CD14-positive monocyte (primary cell): ENCODE results near the gene PRC1. TPM values are rescaled to one million over a fixed set of nuclear protein-coding genes. Genes with fewer than 3 reads are reported as not detected.

Experiments used
- DNase-seq, 3 donors: peaks; one replicate each; pipeline ENCODE4 v3.0.0-alpha.2; 2011 to 2022
- H2AFZ ChIP-seq: 2 replicates; pipeline ENCODE4 v1.6.0; 2012; ENCODE audit warnings: mild to moderate bottlenecking, low read depth, low read length, inconsistent platforms; ENCODE audit not compliant: insufficient read depth, poor library complexity, severe bottlenecking
- H3K27ac ChIP-seq, 2 donors: 1 replicate in 1 of 2; 2 replicates in 1 of 2; pipeline ENCODE4 v1.5.1; 2012 to 2013; ENCODE audit warnings: low read length in 2 of 2, control low read depth in 1 of 2, inconsistent platforms in 1 of 2, low read depth in 1 of 2, mild to moderate bottlenecking in 1 of 2
- H3K27me3 ChIP-seq, 2 donors: one replicate each; pipeline versions ENCODE4 v1.6.0 to v1.6.1; 2011 to 2013; ENCODE audit warnings: low read length in 2 of 2; ENCODE audit not compliant: control insufficient read depth in 2 of 2, insufficient read depth in 2 of 2
- H3K36me3 ChIP-seq, 2 donors: replicated peaks in 1 of 2; 1 replicate in 1 of 2; 2 replicates in 1 of 2; pipeline versions ENCODE4 v1.5.1 to v1.6.1; 2012 to 2013; ENCODE audit warnings: low read length in 2 of 2, control low read depth in 1 of 2, inconsistent platforms in 1 of 2, mild to moderate bottlenecking in 1 of 2; ENCODE audit not compliant: insufficient read depth in 2 of 2, control insufficient read depth in 1 of 2
- H3K4me1 ChIP-seq, 2 donors: 1 replicate in 1 of 2; 2 replicates in 1 of 2; pipeline versions ENCODE4 v1.5.1 to v1.6.1; 2012 to 2013; ENCODE audit warnings: low read length in 2 of 2, control low read depth in 1 of 2, inconsistent platforms in 1 of 2, mild to moderate bottlenecking in 1 of 2, moderate library complexity in 1 of 2; ENCODE audit not compliant: insufficient read depth in 2 of 2, control insufficient read depth in 1 of 2
- H3K4me2 ChIP-seq: replicated peaks from 2 replicates; pipeline ENCODE3; 2012; ENCODE audit warnings: low read length, moderate library complexity, mild to moderate bottlenecking; ENCODE audit not compliant: poor library complexity, severe bottlenecking; ENCODE audit errors: extremely low read depth
- H3K4me3 ChIP-seq, 3 experiments: fragments of 200-600 bp in 1 of 3; sonication (generic) in 1 of 3; replicated peaks in 1 of 3; 1 replicate in 2 of 3; 2 replicates in 1 of 3; pipeline ENCODE4 v1.5.1; 2011 to 2013; ENCODE audit warnings: low read length in 3 of 3, mild to moderate bottlenecking in 3 of 3, control low read depth in 2 of 3, low read depth in 2 of 3, inconsistent platforms in 1 of 3, moderate library complexity in 1 of 3
- H3K79me2 ChIP-seq: 2 replicates; pipeline ENCODE4 v1.6.0; 2012; ENCODE audit warnings: mild to moderate bottlenecking, control low read depth, inconsistent platforms, low read length, moderate library complexity; ENCODE audit not compliant: insufficient read depth
- H3K9ac ChIP-seq: 2 replicates; pipeline ENCODE4 v1.6.0; 2017; ENCODE audit warnings: low read length, mild to moderate bottlenecking; ENCODE audit not compliant: insufficient read depth, poor library complexity, severe bottlenecking
- H3K9me3 ChIP-seq, 2 donors: replicated peaks in 1 of 2; 1 replicate in 1 of 2; 2 replicates in 1 of 2; pipeline versions ENCODE4 v1.5.1 to v1.6.1; 2012 to 2013; ENCODE audit warnings: low read length in 2 of 2, control low read depth in 1 of 2; ENCODE audit not compliant: control insufficient read depth in 1 of 2, insufficient read depth in 1 of 2
- H4K20me1 ChIP-seq: 2 replicates; pipeline ENCODE4 v1.6.0; 2012; ENCODE audit warnings: mild to moderate bottlenecking, low read length, control low read depth, moderate library complexity; ENCODE audit not compliant: insufficient read depth
- H3K27ac Mint-ChIP-seq, 7 donors: one replicate each; pipeline ENCODE4 v1.8.0; 2020; ENCODE audit warnings: mild to moderate bottlenecking in 7 of 7, mixed read lengths in 7 of 7, moderate library complexity in 6 of 7, inconsistent platforms in 2 of 7
- H3K27me3 Mint-ChIP-seq, 3 donors: one replicate each; pipeline ENCODE4 v1.8.0; 2021 to 2022; ENCODE audit warnings: low read depth in 3 of 3, mild to moderate bottlenecking in 3 of 3, mixed read lengths in 3 of 3, moderate library complexity in 3 of 3, inconsistent platforms in 1 of 3
- H3K36me3 Mint-ChIP-seq, 2 donors: one replicate each; pipeline ENCODE4 v1.8.0; 2020; ENCODE audit warnings: mixed read lengths in 2 of 2, inconsistent platforms in 1 of 2, mild to moderate bottlenecking in 1 of 2
- H3K4me1 Mint-ChIP-seq: one replicate; pipeline ENCODE4 v1.8.0; 2020; ENCODE audit warnings: mild to moderate bottlenecking, mixed read lengths
- H3K4me3 Mint-ChIP-seq, 2 donors: one replicate each; pipeline ENCODE4 v1.8.0; 2020; ENCODE audit warnings: mild to moderate bottlenecking in 2 of 2, mixed read lengths in 2 of 2, moderate library complexity in 1 of 2
- H3K9me3 Mint-ChIP-seq, 7 donors: one replicate each; pipeline ENCODE4 v1.8.0; 2020 to 2022; ENCODE audit warnings: mixed read lengths in 7 of 7, mild to moderate bottlenecking in 6 of 7, moderate library complexity in 6 of 7, inconsistent platforms in 2 of 7
- CTCF ChIP-seq: fragments of 200-600 bp; IDR thresholded peaks from one replicate; pipeline ENCODE4 v1.8.0; 2022; ENCODE audit warnings: antibody characterized with exemption, mild to moderate bottlenecking
- WGBS: methylation state at CpG from one replicate; pipeline ENCODE4 v1.1.5; 2013; ENCODE audit warnings: missing lambda C conversion rate; ENCODE audit not compliant: insufficient coverage; 5-methylcytosine and 5-hydroxymethylcytosine counted together
- intact Hi-C, 2 donors: fragments of 100-400 bp; cut with micrococcal nuclease; formaldehyde crosslinking; loops; one replicate each; pipeline versions ENCODE4 v1.15.0 to v1.15.1; 2023
- polyA plus RNA-seq, 3 donors: library from polyadenylated mRNA; depleted of rRNA in 1 of 3; unstranded in 2 of 3; stranded (reverse) in 1 of 3; fragments of 300-500 nt in 2 of 3; fragments of >200 nt in 1 of 3; fragmentation: Illumina TruSeq in 2 of 3; gene quantifications; 1 replicate in 2 of 3; 2 replicates in 1 of 3; pipeline ENCODE4 v1.2.3, GENCODE V29; 2012 to 2021

PRC1 gene
- polyA plus RNA-seq, 3 donors: 1.6 to 6.9 (median 2.0) TPM

GRCh38 chr15:90998737-90999136 lies 4.4 kb upstream of the PRC1 start:
- peaks cover 0 to 3% (median 0%) of the 10 kb centered on the region in 7 donors for H3K9me3 Mint-ChIP-seq
- no peak for DNase-seq
- Histone ChIP-seq H3K9me3 (no peaks in the 10 kb centered on the region), H2AFZ (no peak overlapping the region), H3K9ac (no peak overlapping the region), H3K4me2 (no peak overlapping the region), H3K4me1 (peaks cover 8% of the 10 kb centered on the region in 2 donors), H4K20me1 (no peaks in the 10 kb centered on the region), H3K4me3 (no peak overlapping the region), H3K27me3 (no peaks in the 10 kb centered on the region), H3K36me3 (peaks cover 57 to 64% of the 10 kb centered on the region in 2 donors), H3K79me2 (peaks cover 16% of the 10 kb centered on the region), H3K27ac (no peak overlapping the region)
- no peak for TF ChIP-seq CTCF
- H3K27ac Mint-ChIP-seq: peak overlapping the region in 1 of 7 donors; percentile 50
- peaks cover 0 to 2% (median 0%) of the 10 kb centered on the region in 3 donors for H3K27me3 Mint-ChIP-seq
- intact Hi-C loops: no loop called here
- peaks cover 6% of the 10 kb centered on the region for H3K4me1 Mint-ChIP-seq
- H3K36me3 Mint-ChIP-seq: peaks cover 57 to 63% of the 10 kb centered on the region in 2 donors
- H3K4me3 Mint-ChIP-seq: no peak overlapping the region
- WGBS: 84% methylated on average over 5 of the region's 8 CpGs

GRCh38 chr15:90994059-90994416 lies 297 bp downstream of the PRC1 start:
- peak overlapping the region; percentile 25 to 87 for H3K27ac ChIP-seq
- H3K27ac Mint-ChIP-seq: peak overlapping the region; percentile 92 to 98 (median 96)
- under 1% methylated on average over 50 of the region's 50 CpGs for WGBS

More at GRCh38 chr15:90994059-90994416, 297 bp downstream of the PRC1 start:
- Mint-ChIP-seq H3K27me3 (no peaks in the 10 kb centered on the region), H3K4me3 (peak overlapping the region; percentile 99 to 100), H3K4me1 (peaks cover 27% of the 10 kb centered on the region), H3K36me3 (peaks cover 18 to 19% of the 10 kb centered on the region in 2 donors), H3K9me3 (peaks cover 0 to 3% (median 0%) of the 10 kb centered on the region in 7 donors)
- DNase-seq: peak in 2 of 3 donors; percentile 5 to 13
- Histone ChIP-seq H3K4me3 (peak overlapping the region; percentile 67 to 99 (median 74)), H2AFZ (peak overlapping the region; percentile 86), H3K9ac (peak overlapping the region; percentile 85), H3K9me3 (no peaks in the 10 kb centered on the region), H3K4me2 (peak overlapping the region; percentile 84), H3K4me1 (peaks cover 18 to 22% of the 10 kb centered on the region in 2 donors), H4K20me1 (no peaks in the 10 kb centered on the region), H3K79me2 (peaks cover 62% of the 10 kb centered on the region), H3K36me3 (peaks cover 14 to 17% of the 10 kb centered on the region in 2 donors), H3K27me3 (no peaks in the 10 kb centered on the region)
- intact Hi-C loops: loop anchor here in 1 of 2 donors (2.0 kb wide), 1 partner anchor 39 kb away; the partner anchor contains the start of gene RCCD1
- no peak for TF ChIP-seq CTCF
